HEK293 (cell line): Measurements from ENCODE around the gene ADRA2C.

Source experiments
- CTCF ChIA-PET: fragments of 350-600 bp; formaldehyde crosslinking; extraction: SDS; loops from one replicate; lab custom pipeline; 2021; ENCODE audit warnings: antibody characterized with exemption; lab: Yijun Ruan, JAX
- POLR2A ChIA-PET: fragments of 300-600 bp; formaldehyde crosslinking; extraction: SDS; loops from one replicate; lab custom pipeline; 2020; ENCODE audit warnings: antibody characterized with exemption, inconsistent platforms; lab: Yijun Ruan, JAX
- H3K27ac ChIP-seq: fragments of 200-500 bp; sonication (Bioruptor generic); 2 replicates; pipeline ENCODE4 v1.5.1; 2014; ENCODE audit warnings: low read depth, low read length, control low read depth, inconsistent platforms; ENCODE audit errors: extremely low read depth
- H3K36me3 ChIP-seq, 2 experiments: fragments of 200-500 bp in 1 of 2; sonication (Bioruptor generic) in 1 of 2; 1 replicate in 1 of 2; 2 replicates in 1 of 2; pipeline ENCODE4 v1.5.1; 2014 to 2017; ENCODE audit warnings: inconsistent platforms in 2 of 2, low read length in 2 of 2; ENCODE audit not compliant: control insufficient read depth in 2 of 2, insufficient read depth in 1 of 2
- H3K4me1 ChIP-seq: fragments of 200-500 bp; sonication (Bioruptor generic); 2 replicates; pipeline ENCODE4 v1.5.1; 2014; ENCODE audit warnings: mild to moderate bottlenecking, low read length, inconsistent platforms; ENCODE audit not compliant: control insufficient read depth, insufficient read depth
- H3K4me3 ChIP-seq: 2 replicates; pipeline ENCODE4 v1.5.1; 2011; ENCODE audit warnings: low read depth, mild to moderate bottlenecking, control low read depth, low read length, moderate library complexity
- H3K9me3 ChIP-seq: fragments of 200-500 bp; sonication (Bioruptor generic); 2 replicates; pipeline ENCODE4 v1.5.1; 2014; ENCODE audit warnings: low read depth, low read length, inconsistent platforms; ENCODE audit not compliant: control insufficient read depth, insufficient read depth
- EGR2 ChIP-seq: fragments of 450-650 bp; formaldehyde crosslinking; IDR thresholded peaks from 2 replicates; pipeline ENCODE4 v1.5.1; 2016; ENCODE audit warnings: low read depth, missing biosample characterization, missing genetic modification characterization
- GLIS1 ChIP-seq: fragments of 450-650 bp; formaldehyde crosslinking; IDR thresholded peaks from 2 replicates; pipeline ENCODE4 v1.5.1; 2016; ENCODE audit warnings: missing biosample characterization, missing genetic modification characterization
- PRDM4 ChIP-seq: fragments of 450-650 bp; formaldehyde crosslinking; IDR thresholded peaks from 2 replicates; pipeline ENCODE4 v1.5.1; 2017; ENCODE audit warnings: missing biosample characterization, missing genetic modification characterization
- ZFHX2 ChIP-seq: fragments of 450-650 bp; formaldehyde crosslinking; conservative IDR thresholded peaks from 2 replicates; pipeline ENCODE4 v1.5.1; 2016; ENCODE audit warnings: missing biosample characterization, missing genetic modification characterization
- ZFP41 ChIP-seq: fragments of 450-650 bp; formaldehyde crosslinking; IDR thresholded peaks from 2 replicates; pipeline ENCODE4 v1.5.1; 2016; ENCODE audit warnings: missing biosample characterization, missing genetic modification characterization, borderline replicate concordance
- ZNF19 ChIP-seq: fragments of 450-650 bp; formaldehyde crosslinking; IDR thresholded peaks from 2 replicates; pipeline ENCODE4; 2016; ENCODE audit warnings: missing biosample characterization, missing genetic modification characterization, low read depth
- ZNF211 ChIP-seq: fragments of 450-650 bp; formaldehyde crosslinking; IDR thresholded peaks from 2 replicates; pipeline ENCODE4 v1.5.1; 2016; ENCODE audit warnings: low read depth, missing biosample characterization, missing genetic modification characterization
- ZNF341 ChIP-seq: fragments of 450-650 bp; formaldehyde crosslinking; IDR thresholded peaks from 2 replicates; pipeline ENCODE4; 2016; ENCODE audit warnings: low read depth, missing biosample characterization, missing genetic modification characterization
- ZNF473 ChIP-seq: fragments of 450-650 bp; formaldehyde crosslinking; IDR thresholded peaks from 2 replicates; pipeline ENCODE4 v1.5.1; 2017; ENCODE audit warnings: missing biosample characterization, missing genetic modification characterization
- ZNF488 ChIP-seq: fragments of 450-650 bp; formaldehyde crosslinking; IDR thresholded peaks from 2 replicates; pipeline ENCODE4 v1.5.1; 2016; ENCODE audit warnings: missing biosample characterization, missing genetic modification characterization
- ZNF560 ChIP-seq: fragments of 450-650 bp; formaldehyde crosslinking; IDR thresholded peaks from 2 replicates; pipeline ENCODE4 v1.5.1; 2017; ENCODE audit warnings: missing biosample characterization, missing genetic modification characterization, borderline replicate concordance
- ZNF677 ChIP-seq: fragments of 450-650 bp; IDR thresholded peaks from 2 replicates; pipeline ENCODE4 v1.5.0; 2018; ENCODE audit warnings: missing biosample characterization, mild to moderate bottlenecking, missing genetic modification characterization, moderate library complexity
- ZNF837 ChIP-seq: fragments of 450-650 bp; formaldehyde crosslinking; IDR thresholded peaks from 2 replicates; pipeline ENCODE4 v1.5.1; 2016; ENCODE audit warnings: missing biosample characterization, missing genetic modification characterization
- TF ChIP-seq, protein P1 (sequence below): fragments of 450-650 bp; formaldehyde crosslinking; IDR thresholded peaks from 2 replicates; pipeline ENCODE4 v1.5.1; 2017; ENCODE audit warnings: missing biosample characterization, missing genetic modification characterization

ADRA2C gene

DNA sequence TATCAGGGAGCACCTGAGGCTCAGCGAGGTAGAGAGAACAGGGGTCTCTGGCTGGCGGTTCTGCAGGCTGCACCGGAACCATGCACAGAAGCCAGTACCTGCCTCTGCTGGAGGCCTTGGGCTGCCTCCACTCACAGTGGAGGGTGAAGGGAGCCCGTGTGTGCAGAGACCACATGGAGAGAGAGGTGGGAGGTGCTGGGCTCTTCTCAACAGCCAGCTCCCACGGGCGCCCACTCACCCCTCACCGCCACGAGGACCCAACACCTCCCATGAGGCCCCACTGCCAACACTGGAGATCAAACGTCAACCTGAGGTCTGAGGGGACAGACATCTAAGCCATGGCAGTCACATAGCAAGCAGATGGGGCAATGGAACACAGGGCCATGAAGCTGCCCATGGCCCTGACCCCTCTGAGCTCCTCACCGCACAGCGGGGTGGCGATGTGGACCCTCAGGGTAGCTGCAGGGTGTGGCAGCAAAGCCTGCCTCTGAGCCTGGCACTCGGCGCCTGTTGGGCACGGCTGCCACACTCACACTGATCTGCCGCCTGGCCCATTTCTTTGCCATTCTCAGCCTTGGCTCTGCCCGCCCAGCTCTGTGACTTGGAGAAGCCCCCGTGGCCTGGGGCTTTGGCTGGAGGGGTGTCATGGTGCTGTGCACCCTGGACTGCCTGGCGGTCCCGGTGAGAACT lies 44.8 kb downstream of the ADRA2C start:
- Histone ChIP-seq H3K27ac (no peak overlapping the region), H3K4me3 (no peak overlapping the region), H3K36me3 (no peaks in the 10 kb centered on the region)
- POLR2A ChIA-PET = no interaction called here
- TF ChIP-seq ZNF560 (tag by site-specific recombination) = no peak
- peak; percentile 46 for TF ChIP-seq EGR2 (tag by site-specific recombination)
- peak; percentile 41; the same call in 1 of the 2 replicates for TF ChIP-seq GLIS1 (tag by site-specific recombination)
- TF ChIP-seq ZFP41 = no peak
- TF ChIP-seq ZFHX2 (tag by site-specific recombination) = 0 out of 2 replicates have a peak, but pooled peaks have one; percentile 41
- no peak for TF ChIP-seq PRDM4 (tag by site-specific recombination)
- TF ChIP-seq ZNF341 (tag by site-specific recombination) = peak; percentile 83
- TF ChIP-seq, all 188 proteins: peak for 4
- Histone ChIP-seq H3K4me1 (no peaks in the 10 kb centered on the region), H3K9me3 (no peaks in the 10 kb centered on the region)
- CTCF ChIA-PET = no interaction called here

DNA sequence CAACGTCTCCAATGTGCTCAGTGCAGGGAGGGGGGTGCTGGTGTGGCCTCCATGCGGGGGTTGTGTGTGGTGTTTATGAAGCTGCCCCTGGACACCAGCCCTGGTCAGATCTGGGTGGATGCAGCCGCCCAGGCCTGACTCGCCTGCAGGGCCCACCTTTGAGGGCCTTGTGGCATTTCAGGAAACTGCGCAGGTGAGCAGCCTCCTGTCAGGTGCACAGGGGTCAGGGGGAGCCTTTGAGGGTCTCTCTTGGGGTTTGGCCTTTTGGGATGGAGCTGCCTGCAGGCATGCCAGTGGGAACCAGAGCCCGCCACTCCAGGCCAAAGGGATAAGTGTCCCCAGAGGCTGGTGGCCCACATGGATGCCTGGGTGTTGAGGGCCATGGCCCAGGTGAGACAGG lies 45.4 kb downstream of the ADRA2C start:
- no peaks in the 10 kb centered on the region for H3K9me3 ChIP-seq
- H3K36me3 ChIP-seq = no peaks in the 10 kb centered on the region
- H3K4me3 ChIP-seq = no peak overlapping the region
- CTCF ChIA-PET = no interaction called here
- no peaks in the 10 kb centered on the region for H3K4me1 ChIP-seq
- TF ChIP-seq ZNF677 (no peak), ZNF488 (no peak), ZNF341 (tag by site-specific recombination) (no peak), ZNF19 (tag by site-specific recombination) (no peak), ZNF211 (tag by site-specific recombination) (no peak), ZNF837 (tag by site-specific recombination) (no peak), ZNF473 (tag by site-specific recombination) (no peak), PRDM4 (tag by site-specific recombination) (no peak)
- TF ChIP-seq, protein P1, sequence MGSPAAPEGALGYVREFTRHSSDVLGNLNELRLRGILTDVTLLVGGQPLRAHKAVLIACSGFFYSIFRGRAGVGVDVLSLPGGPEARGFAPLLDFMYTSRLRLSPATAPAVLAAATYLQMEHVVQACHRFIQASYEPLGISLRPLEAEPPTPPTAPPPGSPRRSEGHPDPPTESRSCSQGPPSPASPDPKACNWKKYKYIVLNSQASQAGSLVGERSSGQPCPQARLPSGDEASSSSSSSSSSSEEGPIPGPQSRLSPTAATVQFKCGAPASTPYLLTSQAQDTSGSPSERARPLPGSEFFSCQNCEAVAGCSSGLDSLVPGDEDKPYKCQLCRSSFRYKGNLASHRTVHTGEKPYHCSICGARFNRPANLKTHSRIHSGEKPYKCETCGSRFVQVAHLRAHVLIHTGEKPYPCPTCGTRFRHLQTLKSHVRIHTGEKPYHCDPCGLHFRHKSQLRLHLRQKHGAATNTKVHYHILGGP (tag by site-specific recombination) = no peak
- H3K27ac ChIP-seq = no peak overlapping the region
- POLR2A ChIA-PET = no interaction called here
